Measurements from ENCODE around the gene CTCFL.

GRCh38 chr20:57560554-57561355 is 35.8 kb upstream of the CTCFL start, which contains the start of gene PCK1:
- TF ChIP-seq POLR2A (IDR thresholded peaks at IDR 0.05), result no peak
- no peak for TF ChIP-seq CTCF (IDR thresholded peaks at IDR 0.05)
